Non-pigmented ciliary epithelial cell (primary cell): ENCODE measurements around the gene NPIPB8.
"Not testable (repeated sequence)": the region's sequence is repeated elsewhere in the genome, so short reads cannot be mapped to it uniquely, and the experiment has no call there.

ENCODE experiments used
- DNase-seq: peaks from one replicate; pipeline ENCODE4 v3.0.0-alpha.2; 2010; ENCODE audit warnings: low read depth

Gene NPIPB8

GRCh38 chr16:28607116-28607623 lies 30.7 kb upstream of the NPIPB8 start:
- no peak for DNase-seq

GRCh38 chr16:28607681-28608495 lies 30.0 kb upstream of the NPIPB8 start:
- not testable (repeated sequence) for DNase-seq

- not testable (repeated sequence) for DNase-seq
These were observed 29.4 kb upstream of the NPIPB8 start for GRCh38 chr16:28608496-28608808.

GRCh38 chr16:28608867-28609596 lies 28.8 kb upstream of the NPIPB8 start:
- DNase-seq = not testable (repeated sequence)

GRCh38 chr16:28609631-28610594 lies 28.0 kb upstream of the NPIPB8 start, which contains the start of gene SULT1A1:
SULT1A1 (minus strand) TSS chr16:28610044; CDS start chr16:28608855, 1,189 bp downstream.
- no peak for DNase-seq

- DNase-seq = no peak
These were observed 27.2 kb upstream of the NPIPB8 start for GRCh38 chr16:28610595-28611191.

GRCh38 chr16:28612359-28613280 lies 25.2 kb upstream of the NPIPB8 start:
- not testable (repeated sequence) for DNase-seq

GRCh38 chr16:28613912-28614311 lies 24.0 kb upstream of the NPIPB8 start:
- DNase-seq = not testable (repeated sequence)

GRCh38 chr16:28614561-28614960 lies 23.3 kb upstream of the NPIPB8 start:
- not testable (repeated sequence) for DNase-seq

- DNase-seq = not testable (repeated sequence)
These were observed 22.2 kb upstream of the NPIPB8 start for GRCh38 chr16:28615486-28616223.

GRCh38 chr16:28616224-28616577 lies 21.7 kb upstream of the NPIPB8 start:
- not testable (repeated sequence) for DNase-seq

GRCh38 chr16:28616636-28617035 lies 21.2 kb upstream of the NPIPB8 start:
- DNase-seq = no peak

- no peak for DNase-seq
These were observed 20.0 kb upstream of the NPIPB8 start for GRCh38 chr16:28617874-28618273.

GRCh38 chr16:28620316-28620715 lies 17.5 kb upstream of the NPIPB8 start:
- not testable (repeated sequence) for DNase-seq

- DNase-seq = no peak
These were observed 16.2 kb upstream of the NPIPB8 start for GRCh38 chr16:28621481-28622155.

- not testable (repeated sequence) for DNase-seq
These were observed 15.2 kb upstream of the NPIPB8 start for GRCh38 chr16:28622532-28623171.

GRCh38 chr16:28623172-28623711 lies 14.6 kb upstream of the NPIPB8 start:
- no peak for DNase-seq

GRCh38 chr16:28630905-28631304 lies 7.0 kb upstream of the NPIPB8 start:
- not testable (repeated sequence) for DNase-seq
